Measurements from ENCODE around the gene FKBP1B.

The FKBP1B gene

GRCh38 chr2:24045511-24046508 is 3.7 kb upstream of the FKBP1B start:
- no peak for DNase-seq (ENCODE audit: low read depth)
- peak overlapping the region; percentile 78; the same call in 1 of the 2 replicates for H3K4me3 ChIP-seq (ENCODE audit: low read depth, low read length)
- TF ChIP-seq CTCF (IDR thresholded peaks at IDR 0.05; ENCODE audit: low read depth, low read length, missing control alignments): no peak

GRCh38 chr2:24046599-24046929 is 3.0 kb upstream of the FKBP1B start:
- no peak for DNase-seq (ENCODE audit: low read depth)
- no peak for TF ChIP-seq CTCF (IDR thresholded peaks at IDR 0.05; ENCODE audit: low read depth, low read length, missing control alignments)
- H3K4me3 ChIP-seq (ENCODE audit: low read depth, low read length): peak overlapping the region; percentile 78

- peak within 1 kb of the TSS; percentile 78 for H3K4me3 ChIP-seq (ENCODE audit: low read depth, low read length)
- DNase-seq (ENCODE audit: low read depth): peak; percentile 98
- TF ChIP-seq CTCF (IDR thresholded peaks at IDR 0.05; ENCODE audit: low read depth, low read length, missing control alignments): no peak
Measured at GRCh38 chr2:24046930-24047702, 2.4 kb upstream of the FKBP1B start, which contains the start of gene WDCP. Gene WDCP, minus strand, starts transcription at chr2:24047391. Its CDS starts 7,897 bp downstream, at chr2:24039494.

- TF ChIP-seq CTCF (IDR thresholded peaks at IDR 0.05; ENCODE audit: low read depth, low read length, missing control alignments): no peak
- no peak overlapping the region for H3K4me3 ChIP-seq (ENCODE audit: low read depth, low read length)
- no peak for DNase-seq (ENCODE audit: low read depth)
Measured at GRCh38 chr2:24047703-24048033, 1.9 kb upstream of the FKBP1B start.

GRCh38 chr2:24048769-24049484 is 614 bp upstream of the FKBP1B start:
- H3K4me3 ChIP-seq (ENCODE audit: low read depth, low read length): peak overlapping the region; percentile 67
- no peak for DNase-seq (ENCODE audit: low read depth)
- no peak for TF ChIP-seq CTCF (IDR thresholded peaks at IDR 0.05; ENCODE audit: low read depth, low read length, missing control alignments)

- TF ChIP-seq CTCF (IDR thresholded peaks at IDR 0.05; ENCODE audit: low read depth, low read length, missing control alignments): no peak
- H3K4me3 ChIP-seq (ENCODE audit: low read depth, low read length): peak overlapping the region; percentile 67
- no peak for DNase-seq (ENCODE audit: low read depth)
Measured at GRCh38 chr2:24050041-24050979, 769 bp downstream of the FKBP1B start.

Data from GM12864 (cell line).